GM19468 (cell line): ENCODE data around the gene RGCC.

Source experiments
- ATAC-seq: cut with Tn5 transposase; IDR thresholded peaks from one replicate; pipeline ENCODE4 v1.9.1; 2021; ENCODE audit warnings: mild to moderate bottlenecking, moderate library complexity, moderate number of reproducible peaks; ENCODE audit not compliant: unreplicated experiment; ENCODE audit errors: extremely low read depth

The RGCC gene

DNA sequence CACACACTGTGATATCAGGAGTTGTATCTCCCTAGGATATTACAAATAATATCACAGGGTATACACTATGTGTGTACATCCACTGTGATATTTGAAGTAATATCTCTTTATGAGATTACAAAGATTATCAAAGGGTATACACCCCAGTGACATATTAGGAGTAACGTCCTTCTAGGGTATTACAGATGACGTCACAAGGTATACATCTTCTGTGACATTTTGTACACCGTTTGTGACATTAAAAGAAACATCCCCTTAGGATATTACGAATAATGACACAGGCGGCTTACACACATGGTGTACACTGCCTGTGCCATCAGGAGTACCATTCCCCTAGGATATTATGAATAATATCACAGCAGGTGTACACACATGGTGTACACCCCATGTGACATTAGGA is 13.4 kb upstream of the RGCC start:
- ATAC-seq = no peak

DNA sequence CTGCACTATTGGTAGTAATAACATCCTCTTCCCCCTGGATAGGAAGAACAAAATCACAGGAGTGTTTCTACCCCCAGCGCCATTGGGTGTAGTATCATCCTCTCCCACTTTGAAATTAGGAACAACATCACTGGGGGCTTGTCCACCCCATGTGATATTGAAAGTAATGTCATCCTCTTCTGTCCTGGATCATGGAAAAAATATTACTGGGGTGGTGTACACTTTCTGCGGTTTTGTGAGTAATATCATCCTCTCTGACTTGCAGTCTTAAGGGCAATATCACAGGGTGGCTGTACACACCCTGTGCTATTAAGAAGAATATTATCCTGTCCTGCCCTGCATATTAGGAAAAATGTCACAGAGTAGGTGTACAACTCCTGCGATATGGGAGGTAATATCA is 4.9 kb upstream of the RGCC start:
- no peak for ATAC-seq

DNA sequence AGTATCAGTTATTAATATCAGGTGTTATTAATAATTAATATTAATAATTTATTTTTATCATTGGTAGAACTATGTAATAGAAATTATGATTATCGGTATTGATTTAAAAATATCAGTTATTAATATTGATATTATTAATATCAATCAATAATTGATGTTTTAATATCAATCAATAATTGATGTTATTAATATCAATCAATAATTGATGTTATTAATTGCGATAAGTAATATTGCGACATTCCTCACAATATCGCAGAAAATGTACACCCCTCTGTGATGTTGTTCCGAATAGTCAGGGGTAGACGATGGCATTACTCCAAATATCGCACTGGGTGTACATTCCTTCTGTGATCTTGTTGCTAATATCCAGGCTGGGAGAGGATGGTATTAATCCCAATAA is 3.7 kb upstream of the RGCC start:
- no peak for ATAC-seq

DNA sequence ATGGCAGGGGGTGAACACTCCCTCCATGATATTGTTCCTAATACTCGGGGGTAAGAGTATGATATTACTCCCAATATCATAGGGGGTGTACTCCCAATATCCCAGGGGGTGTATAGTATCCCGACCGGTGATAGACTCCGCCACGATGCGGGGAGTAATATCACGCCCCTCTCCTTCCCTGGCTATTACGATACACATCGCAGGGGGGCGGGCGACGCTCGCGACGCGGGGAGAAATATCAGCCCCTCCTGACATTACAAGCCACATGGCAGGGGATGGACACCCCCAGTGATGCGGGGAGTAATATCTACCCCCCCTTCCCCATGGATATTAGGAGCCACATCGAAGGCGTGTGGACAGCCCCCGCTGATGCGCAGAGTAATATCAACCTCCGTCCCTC is 3.2 kb upstream of the RGCC start:
- ATAC-seq = no peak

DNA sequence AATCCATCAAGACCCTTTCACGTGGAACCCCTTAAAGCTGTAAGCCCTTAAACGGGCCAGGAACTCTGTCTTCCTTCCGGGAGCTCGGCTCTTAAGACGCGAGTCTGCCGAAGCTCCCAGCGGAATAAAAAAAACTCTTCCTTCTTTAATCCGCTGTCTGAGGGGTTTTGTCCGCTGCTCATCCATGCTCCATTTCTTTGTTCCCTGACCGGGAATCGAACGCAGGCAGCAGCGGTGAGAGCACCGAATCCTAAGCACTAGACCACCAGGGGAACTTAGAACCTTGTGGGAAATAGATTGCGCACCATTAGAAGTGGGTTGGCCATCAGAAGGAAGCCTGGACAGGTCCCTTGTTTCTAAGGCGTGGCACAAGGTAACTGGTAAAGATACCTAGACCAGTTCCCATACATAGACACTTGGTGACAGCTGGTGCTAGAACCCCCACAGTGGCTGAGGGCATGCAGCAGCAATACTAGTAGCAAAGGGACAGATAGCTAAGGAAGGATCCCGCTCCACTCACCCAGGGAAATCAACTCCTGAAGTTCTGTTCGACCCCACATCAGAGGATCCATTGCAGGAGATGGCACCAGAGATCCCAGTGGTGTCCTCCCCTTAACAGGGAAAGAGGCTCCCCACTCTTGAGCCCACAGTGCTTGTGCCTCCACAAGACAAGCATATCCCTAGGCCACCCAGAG is 1.5 kb upstream of the RGCC start:
- ATAC-seq = no peak

DNA sequence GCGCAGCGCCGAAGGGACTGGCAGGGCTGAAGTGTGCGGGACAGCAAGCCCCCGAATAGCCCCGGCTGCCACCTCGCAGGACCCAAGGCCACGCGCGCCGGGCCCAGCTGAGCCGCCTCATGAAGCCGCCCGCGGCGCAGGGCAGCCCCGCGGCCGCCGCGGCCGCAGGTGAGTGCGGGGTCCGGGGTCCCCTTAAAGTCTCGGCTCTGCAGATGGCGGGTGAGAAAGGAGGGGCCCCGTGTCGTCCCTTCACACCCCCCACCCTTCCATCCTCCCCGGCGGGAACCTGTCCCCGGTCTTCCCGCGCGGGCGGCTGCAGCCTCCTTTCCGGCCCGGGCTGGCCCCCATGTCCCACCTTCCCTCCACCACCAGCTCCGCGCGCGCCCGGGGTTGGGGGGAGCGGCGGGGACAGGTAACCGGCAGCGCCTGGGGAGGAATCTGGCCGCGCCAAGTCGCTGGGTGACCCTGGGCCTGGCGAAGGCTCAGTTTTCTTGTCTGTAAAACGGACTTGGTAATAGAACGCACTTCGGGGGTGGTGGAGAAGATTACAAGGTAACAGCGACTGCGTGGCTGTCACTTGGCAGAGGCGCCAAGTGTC is 338 bp downstream of the RGCC start:
- ATAC-seq = no peak

DNA sequence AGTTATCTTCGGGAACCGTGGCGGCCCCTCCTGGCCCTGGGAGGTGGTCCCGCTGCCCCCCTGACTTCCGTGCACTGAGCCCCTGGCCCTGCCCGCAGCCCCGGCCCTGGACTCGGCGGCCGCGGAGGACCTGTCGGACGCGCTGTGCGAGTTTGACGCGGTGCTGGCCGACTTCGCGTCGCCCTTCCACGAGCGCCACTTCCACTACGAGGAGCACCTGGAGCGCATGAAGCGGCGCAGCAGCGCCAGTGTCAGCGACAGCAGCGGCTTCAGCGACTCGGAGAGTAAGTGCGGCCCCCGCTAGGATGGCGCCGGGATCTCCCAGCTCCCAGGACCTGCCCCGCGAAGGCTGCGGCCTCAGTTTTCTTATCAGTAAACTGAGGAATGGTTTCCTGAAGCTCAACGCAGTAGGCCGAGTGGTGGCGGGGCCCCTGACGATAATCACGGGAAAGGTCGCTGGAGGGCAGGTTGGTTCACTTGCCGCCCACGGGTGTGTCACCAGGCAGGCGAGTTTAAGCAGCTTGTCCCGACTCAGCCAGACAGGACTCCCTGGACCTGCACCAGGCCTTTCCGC is 924 bp downstream of the RGCC start:
- ATAC-seq = no peak

DNA sequence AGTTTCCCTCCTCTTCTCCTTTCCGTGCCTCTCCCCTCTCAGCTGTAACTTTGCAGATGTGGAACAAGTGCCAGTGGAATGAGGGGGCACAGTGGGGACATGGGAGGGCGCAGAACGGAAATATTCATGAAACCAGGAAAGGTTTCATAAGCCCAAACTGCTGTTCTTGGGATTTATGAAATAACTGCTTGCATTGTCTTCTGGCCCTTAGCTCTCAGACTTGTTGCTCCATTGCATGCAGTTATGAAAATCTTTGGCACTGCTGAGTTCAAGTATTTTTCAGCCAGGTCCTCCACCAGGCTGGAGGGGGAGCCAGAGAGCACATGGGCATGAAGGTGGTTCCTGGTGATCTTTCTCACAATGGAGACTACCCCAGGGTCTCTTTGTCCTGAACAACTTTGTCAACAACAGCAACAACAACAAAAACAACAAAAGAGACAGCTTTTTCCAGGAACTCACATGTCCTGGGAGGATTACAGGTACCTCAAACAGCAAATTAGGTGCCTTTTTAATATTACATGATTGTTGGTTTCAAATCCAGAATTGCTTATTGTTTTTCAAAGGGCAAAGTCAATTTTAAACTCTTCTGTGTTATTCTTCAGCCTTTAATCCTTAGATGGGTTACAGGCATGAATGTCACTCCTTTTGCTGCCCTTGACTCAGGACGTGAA is 1.5 kb downstream of the RGCC start:
- ATAC-seq = no peak

DNA sequence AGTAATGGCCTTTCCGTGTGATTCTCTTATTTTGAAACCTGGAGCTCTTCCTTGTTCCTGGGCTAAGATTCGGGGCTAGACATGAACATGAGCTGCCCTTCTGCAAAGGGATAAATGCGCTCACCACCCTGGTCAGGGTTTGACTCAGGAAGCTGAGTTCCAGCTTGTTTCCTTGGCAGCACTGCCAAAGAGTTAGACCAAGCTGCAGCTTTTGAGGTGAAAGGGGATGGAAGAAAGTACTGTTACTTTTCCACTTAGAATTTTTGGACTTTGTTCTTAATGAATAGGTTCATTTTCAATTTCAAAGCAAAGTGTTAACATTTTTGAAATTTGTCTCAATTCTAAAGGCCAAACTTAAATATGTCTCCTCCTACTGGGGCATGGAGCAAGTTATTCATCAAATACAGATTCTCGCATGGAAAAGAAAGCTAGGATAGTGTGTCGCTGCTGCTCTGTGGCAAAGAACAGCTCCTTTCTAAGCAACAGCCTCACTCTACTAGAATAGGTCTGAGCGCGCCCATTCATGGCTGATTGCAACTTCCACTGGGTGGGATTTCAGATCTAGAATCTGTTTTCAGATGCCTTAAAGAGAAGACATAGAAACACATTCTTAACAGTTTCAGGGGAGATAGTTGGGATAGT is 2.2 kb downstream of the RGCC start:
- no peak for ATAC-seq

DNA sequence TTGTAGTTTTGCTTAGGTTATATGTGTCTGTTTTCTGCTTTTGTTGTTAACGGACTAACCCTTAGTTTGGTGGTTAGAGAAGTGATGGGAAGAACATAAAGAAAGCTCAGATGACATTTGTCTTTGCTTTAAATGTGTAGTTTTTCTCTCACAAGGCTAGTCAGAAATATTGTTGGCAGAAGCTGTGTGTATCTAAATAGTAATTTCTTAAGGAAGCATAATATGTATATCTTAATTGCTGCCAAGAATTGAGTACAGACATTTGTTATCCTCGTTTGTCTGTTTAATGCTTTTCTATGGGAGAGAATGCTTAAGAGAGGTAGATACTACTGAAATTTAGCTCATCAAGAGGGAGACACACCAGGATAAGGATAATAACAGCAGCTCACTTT is 2.7 kb downstream of the RGCC start:
- no peak for ATAC-seq

DNA sequence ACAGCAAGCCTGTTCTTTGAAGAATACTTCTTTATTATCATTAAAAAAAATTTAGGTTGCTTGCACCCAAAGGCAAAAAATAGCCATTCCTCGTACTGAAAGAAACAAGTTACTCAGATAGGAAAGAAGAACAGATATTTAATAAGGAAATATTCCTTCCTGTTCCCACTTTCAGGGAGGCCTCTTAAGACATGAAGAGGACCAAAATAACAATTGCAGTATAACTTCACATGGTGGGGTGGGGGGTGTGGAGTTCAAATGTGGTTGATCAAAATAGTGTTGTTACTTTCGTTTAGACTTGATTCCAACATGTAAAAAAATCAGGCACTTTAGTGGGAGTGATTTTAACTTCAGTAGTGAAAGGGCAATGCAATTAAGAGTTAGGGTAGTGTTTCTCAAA is 3.6 kb downstream of the RGCC start:
- no peak for ATAC-seq

DNA sequence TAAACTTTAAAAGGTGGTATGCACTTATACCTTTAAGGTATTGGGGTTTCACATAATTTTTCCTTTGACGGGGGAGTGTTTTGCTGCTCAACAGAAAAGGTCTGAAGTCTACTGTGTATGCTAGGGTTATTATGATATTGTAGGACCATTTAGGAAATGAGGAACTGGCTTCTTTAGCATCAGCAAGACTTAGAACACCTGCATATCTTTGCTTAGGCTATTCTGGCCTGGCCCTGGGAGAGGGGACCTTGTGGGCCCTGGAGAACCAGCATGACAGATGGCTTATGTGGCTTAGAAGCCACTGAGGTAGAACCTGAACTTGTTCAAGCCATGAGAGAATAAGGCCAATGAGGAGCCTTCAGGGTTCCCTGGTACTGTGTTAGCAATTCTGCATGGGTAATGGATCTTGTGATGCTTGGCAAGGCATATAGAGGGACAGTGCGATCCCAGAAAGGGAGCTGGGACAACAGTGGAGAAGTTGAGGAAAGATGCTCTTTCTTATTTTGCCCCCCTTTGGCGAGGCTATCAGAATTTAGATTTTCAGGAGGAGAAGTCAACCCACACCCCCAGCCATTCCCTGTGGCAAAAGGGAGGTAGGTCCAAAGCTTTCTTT is 4.3 kb downstream of the RGCC start:
- no peak for ATAC-seq

DNA sequence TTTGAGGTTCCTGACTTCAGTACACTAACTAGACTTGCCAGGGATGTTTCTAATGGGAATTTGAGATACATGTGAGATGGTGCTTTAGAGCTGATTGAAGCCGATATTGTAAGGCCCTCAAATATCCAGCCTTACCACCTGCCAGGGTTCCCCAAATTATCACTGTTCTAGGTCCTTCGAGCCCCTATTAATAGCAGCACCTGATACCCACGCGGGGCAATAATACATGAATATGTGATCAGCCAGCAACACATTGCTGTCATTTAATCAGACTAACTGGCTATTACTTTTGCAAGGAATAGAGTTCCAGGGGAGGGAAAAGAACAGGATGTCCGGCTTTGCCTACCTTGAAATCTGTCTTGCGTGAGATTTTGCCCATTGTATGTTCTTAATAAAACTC is 5.1 kb downstream of the RGCC start:
- ATAC-seq = no peak

DNA sequence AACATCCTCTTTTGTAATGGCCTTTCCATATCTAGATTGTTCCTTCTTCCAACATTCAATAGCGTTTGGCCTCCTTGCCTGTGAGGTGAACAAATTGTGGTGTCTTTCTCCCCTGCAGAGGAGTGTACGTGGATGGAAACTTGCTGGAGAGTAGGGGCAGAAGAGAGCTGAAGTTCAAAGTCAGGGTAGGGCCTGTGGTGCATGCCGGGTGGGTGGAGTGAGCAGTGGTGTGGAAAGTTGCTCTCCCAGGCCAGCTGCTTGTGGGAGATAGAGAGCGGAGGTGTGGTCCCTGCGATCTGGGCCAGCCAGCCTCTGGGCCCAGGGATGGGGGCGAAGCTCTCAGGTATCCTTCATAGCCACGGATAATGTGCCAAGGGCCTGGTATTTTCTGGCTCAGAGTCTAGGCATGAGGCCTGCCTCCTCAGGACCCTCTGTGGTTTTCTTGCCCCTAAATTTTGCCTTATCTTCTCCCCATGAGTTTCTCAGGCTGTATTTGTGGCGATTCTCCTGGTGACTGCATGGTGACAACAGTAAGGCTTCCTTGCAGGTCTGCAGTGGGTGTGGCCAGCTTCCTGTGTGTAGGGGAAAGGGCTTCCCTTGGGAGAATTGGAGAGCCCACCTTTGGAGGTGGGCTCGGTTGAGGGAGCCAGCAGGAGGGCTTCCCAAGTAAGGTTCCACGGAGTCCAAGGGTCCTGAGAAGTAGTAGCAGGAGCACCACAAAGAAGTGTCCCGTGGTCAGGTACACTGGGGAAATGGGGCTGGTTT is 6.7 kb downstream of the RGCC start:
- ATAC-seq = no peak

DNA sequence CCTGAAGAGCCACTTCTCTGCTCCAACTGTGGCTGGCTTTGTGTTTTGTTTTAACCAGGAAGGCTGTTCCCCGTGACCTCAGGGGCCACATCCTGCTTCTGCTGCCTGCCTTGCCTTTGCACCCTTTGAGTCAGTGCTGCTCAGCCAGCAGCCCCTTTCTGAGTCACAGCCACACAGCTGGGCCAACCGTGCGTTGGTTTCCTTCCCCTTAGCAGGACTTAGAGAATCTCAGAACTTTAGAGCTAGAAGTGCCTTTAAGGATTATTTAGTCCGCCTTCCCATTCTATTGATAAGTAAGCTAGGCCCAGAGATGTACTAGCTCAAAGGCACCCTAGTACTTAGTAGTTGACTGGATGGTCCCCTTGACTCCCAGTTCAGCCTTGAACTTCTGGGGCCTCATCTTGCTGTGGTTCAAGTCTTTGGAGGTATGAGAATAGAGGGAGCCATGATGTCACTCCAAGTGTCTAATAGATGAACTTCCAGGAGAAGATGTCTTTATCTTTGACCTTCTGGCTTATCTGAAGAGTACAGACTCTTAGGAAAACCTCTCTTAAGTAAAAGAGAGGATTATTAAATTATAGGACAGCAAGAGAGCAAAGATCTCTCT is 8.0 kb downstream of the RGCC start:
- ATAC-seq = peak; percentile 98

DNA sequence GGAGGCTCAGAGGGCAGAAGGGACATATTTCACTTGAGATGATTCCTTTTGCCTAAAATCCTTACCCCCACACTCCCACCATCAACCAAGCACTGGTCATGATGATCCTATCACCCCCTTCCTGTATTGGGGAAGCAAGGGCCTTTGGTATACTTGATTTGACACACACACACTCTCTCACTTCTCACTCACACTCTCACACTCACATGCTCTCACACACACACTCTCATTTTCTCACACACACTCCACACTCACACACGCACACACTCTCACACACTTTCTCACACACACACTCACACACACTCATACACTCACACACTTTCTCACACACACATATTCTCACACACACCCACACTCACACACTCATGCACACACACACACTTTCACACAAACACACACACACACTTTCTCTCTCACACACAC is 8.6 kb downstream of the RGCC start:
- no peak for ATAC-seq

DNA sequence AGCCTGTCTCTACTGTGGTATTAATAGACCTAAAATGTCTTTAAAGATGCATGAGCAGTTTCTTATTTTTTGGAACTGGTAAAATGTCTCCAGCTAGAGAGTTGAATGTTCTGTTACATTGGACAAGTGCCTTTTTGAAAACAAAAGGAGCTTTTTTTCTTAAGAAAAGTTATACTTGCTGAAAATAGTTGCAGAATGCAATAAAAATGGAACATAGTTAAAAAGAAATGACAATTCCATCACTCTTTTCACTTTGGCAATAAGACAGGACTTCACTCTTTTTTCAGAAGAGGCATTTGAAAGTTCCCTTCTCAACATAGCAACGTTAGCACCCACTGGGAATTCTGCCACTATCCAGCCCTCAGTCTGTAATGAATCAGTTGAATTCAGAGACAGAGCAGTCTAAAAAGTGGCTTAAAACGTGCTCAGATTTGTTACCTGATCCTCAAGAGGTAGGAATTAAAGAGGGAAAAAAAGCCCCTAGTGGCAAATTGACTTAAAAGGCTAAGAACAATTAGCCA is 10.1 kb downstream of the RGCC start:
- no peak for ATAC-seq

DNA sequence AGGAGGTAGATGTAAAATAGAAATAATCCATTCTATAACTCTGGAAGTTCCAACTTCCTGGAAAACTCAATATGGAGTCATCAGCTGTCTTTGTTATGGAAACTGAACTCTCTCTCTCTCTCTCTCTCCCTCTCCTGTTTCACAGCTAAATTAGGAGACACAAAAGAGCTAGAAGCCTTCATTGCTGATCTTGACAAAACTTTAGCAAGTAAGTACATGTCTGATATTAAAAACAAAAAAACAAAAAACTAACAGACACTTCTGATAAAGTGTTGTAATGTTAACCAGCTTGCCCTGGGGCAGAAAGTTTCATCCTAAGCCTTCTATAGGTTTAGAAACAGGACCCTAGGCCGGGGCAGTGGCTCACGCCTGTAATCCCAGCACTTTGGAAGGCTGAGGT is 11.3 kb downstream of the RGCC start:
- ATAC-seq = no peak

DNA sequence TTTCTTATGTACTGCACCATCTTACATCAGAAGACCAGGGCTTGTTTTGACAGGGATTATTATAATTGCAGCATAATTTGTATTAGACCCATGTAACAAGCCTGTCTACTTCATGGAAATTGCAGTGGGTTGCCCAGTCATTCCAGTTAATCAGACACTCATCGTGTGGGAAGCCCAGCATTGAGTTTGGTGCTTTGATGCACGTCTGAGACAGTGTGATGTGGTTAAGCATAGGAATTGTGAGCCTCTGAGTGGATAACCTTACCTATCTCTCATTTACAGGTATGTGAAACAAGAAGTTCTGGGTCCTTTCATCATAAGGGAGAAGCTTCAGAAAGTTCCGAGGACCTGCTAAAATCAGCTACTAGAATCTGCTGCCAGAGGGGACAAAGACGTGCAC is 12.8 kb downstream of the RGCC start:
- ATAC-seq = no peak
